Astrocyte of the cerebellum (primary cell): ENCODE measurements around the gene SEMA5A.

Experiments
- DNase-seq: peaks from one replicate; pipeline ENCODE4 v3.0.0-alpha.2; 2011; ENCODE audit warnings: low read depth
- H3K4me3 ChIP-seq: 2 replicates; pipeline ENCODE4 v1.5.1; 2011; ENCODE audit warnings: mild to moderate bottlenecking, low read depth, low read length, moderate library complexity
- CTCF ChIP-seq: IDR thresholded peaks from 2 replicates; pipeline ENCODE4 v1.5.1; 2012; ENCODE audit warnings: low read length, low read depth, moderate library complexity, mild to moderate bottlenecking; ENCODE audit errors: missing control alignments
- in situ Hi-C: cut with HindIII; loops from 2 replicates; pipeline ENCODE4 v1.10.0; 2017; ENCODE audit warnings: low sequenced_read_pairs

SEMA5A gene

GRCh38 chr5:9316733-9317132, 229.1 kb downstream of the SEMA5A start:
- H3K4me3 ChIP-seq = no peak overlapping the region
- in situ Hi-C loops = no loop called here
- DNase-seq = no peak
- no peak for TF ChIP-seq CTCF

GRCh38 chr5:9316041-9316440, 229.8 kb downstream of the SEMA5A start:
- DNase-seq = no peak
- H3K4me3 ChIP-seq = no peak overlapping the region
- TF ChIP-seq CTCF = no peak
- in situ Hi-C loops = no loop called here

- in situ Hi-C loops = no loop called here
These were observed 231.3 kb downstream of the SEMA5A start for GRCh38 chr5:9314558-9314957.

GRCh38 chr5:9313751-9314150, 232.1 kb downstream of the SEMA5A start:
- DNase-seq = no peak
- H3K4me3 ChIP-seq = no peak overlapping the region
- no peak for TF ChIP-seq CTCF
- in situ Hi-C loops = no loop called here

More at GRCh38 chr5:9314558-9314957, 231.3 kb downstream of the SEMA5A start:
- H3K4me3 ChIP-seq = no peak overlapping the region
- no peak for TF ChIP-seq CTCF
- DNase-seq = no peak

- no peak for TF ChIP-seq CTCF
- in situ Hi-C loops = no loop called here
- DNase-seq = no peak
- H3K4me3 ChIP-seq = no peak overlapping the region
These were observed 238.7 kb downstream of the SEMA5A start for GRCh38 chr5:9307150-9307549.

- no peak overlapping the region for H3K4me3 ChIP-seq
- TF ChIP-seq CTCF = no peak
- DNase-seq = no peak
- in situ Hi-C loops = no loop called here
These were observed 243.7 kb downstream of the SEMA5A start for GRCh38 chr5:9302218-9302617.

- no peak for DNase-seq
- TF ChIP-seq CTCF = no peak
- in situ Hi-C loops = no loop called here
- no peak overlapping the region for H3K4me3 ChIP-seq
These were observed 244.7 kb downstream of the SEMA5A start for GRCh38 chr5:9301200-9301599.
